ENCODE results near the gene MIGA1. TPM values are rescaled to one million over a fixed set of nuclear protein-coding genes. Genes with fewer than 3 reads are reported as not detected.
"Not testable (repeated sequence)": the region's sequence is repeated elsewhere in the genome, so short reads cannot be mapped to it uniquely, and the experiment has no call there.

MIGA1 gene
- total and polyA plus RNA-seq, 10 of the 15 experiments (the other 5 are each of a cell fraction or from before 2014, with no cell fraction given): 1.3 to 7.2 (median 4.2) TPM

- TF ChIP-seq ASH2L (IDR thresholded peaks at IDR 0.05; ENCODE audit: borderline replicate concordance, low read depth) (no peak), PAX8 (IDR thresholded peaks at IDR 0.05) (no peak), ELK1 (IDR thresholded peaks at IDR 0.05; ENCODE audit: low read depth, low read length) (no peak), ZBTB33 (IDR thresholded peaks at IDR 0.05) (no peak), EZH2 (IDR thresholded peaks at IDR 0.05; ENCODE audit: borderline replicate concordance, control insufficient read depth, low read depth, low read length) (no peak), SIX5 (IDR thresholded peaks at IDR 0.05; ENCODE audit: low read depth, low read length, severe bottlenecking) (no peak)
These were observed 37.4 kb upstream of the MIGA1 start (continued) for GRCh38 chr1:77742011-77742555.

- no peak for FAIRE-seq
- CTCF ChIA-PET: interaction anchor here (1.4 kb wide), 1 partner anchor 12 kb away, joined by 4 read pairs; no protein-coding TSS in a partner anchor
These were observed 34.9 kb upstream of the MIGA1 start for GRCh38 chr1:77744576-77744975.

GRCh38 chr1:77749489-77749888 is 30.0 kb upstream of the MIGA1 start:
- intact Hi-C loops (cut with micrococcal nuclease; ENCODE audit: unreplicated experiment); in situ Hi-C loops (cut with MboI); H3K4me2 ChIP-seq (ENCODE audit: control insufficient read depth, insufficient read depth); H3K9ac ChIP-seq (ENCODE audit: control insufficient read depth, insufficient read depth, low read length); SMC1A ChIA-PET (ENCODE audit: uncharacterized antibody, unreplicated experiment); H3K36me3 ChIP-seq (ENCODE audit: control insufficient read depth in 2 of 2, insufficient read depth in 2 of 2, low read length in 1 of 2); POLR2A ChIA-PET; RAD21 ChIA-PET (ENCODE audit: unreplicated experiment); H3K27ac ChIP-seq (ENCODE audit: control insufficient read depth, insufficient read depth); DNase-seq (ENCODE audit: low read depth, low spot score); BruUV-seq (replicated peaks); H4K20me1 ChIP-seq (ENCODE audit: control insufficient read depth, insufficient read depth); ATAC-seq; H2AFZ ChIP-seq (ENCODE audit: control insufficient read depth, low read depth, low read length); H3K27me3 ChIP-seq (replicated peaks in 1 of 2; ENCODE audit: control insufficient read depth in 2 of 2, insufficient read depth in 2 of 2, low read length in 1 of 2); H3K4me3 ChIP-seq; H3K9me3 ChIP-seq (replicated peaks; ENCODE audit: control insufficient read depth, insufficient read depth, low read length); FAIRE-seq; H3K4me1 ChIP-seq (ENCODE audit: control insufficient read depth, insufficient read depth, low read length): not testable (repeated sequence)
- CTCF ChIA-PET: interaction anchor here (0.9 to 1.3 kb wide), 2 partner anchors 34 to 229 kb away, joined by 3 read pairs; partner anchors contain the start of gene FUBP1
- peaks cover 42% of the 10 kb centered on the region for H3K79me2 ChIP-seq (ENCODE audit: control insufficient read depth, insufficient read depth, low read length)
- 98% methylated on average over 4 of the region's 4 CpGs for WGBS (ENCODE audit: insufficient coverage, insufficient replicate concordance, low lambda C conversion rate, missing lambda C conversion rate)

More at GRCh38 chr1:77744576-77744975, 34.9 kb upstream of the MIGA1 start:
- Histone ChIP-seq H3K4me1 (ENCODE audit: control insufficient read depth, insufficient read depth, low read length) (no peaks in the 10 kb centered on the region), H3K27me3 (replicated peaks in 1 of 2; ENCODE audit: control insufficient read depth in 2 of 2, insufficient read depth in 2 of 2, low read length in 1 of 2) (no peaks in the 10 kb centered on the region), H3K4me2 (ENCODE audit: control insufficient read depth, insufficient read depth) (no peak overlapping the region), H3K79me2 (ENCODE audit: control insufficient read depth, insufficient read depth, low read length) (peaks cover 19% of the 10 kb centered on the region), H3K36me3 (ENCODE audit: control insufficient read depth in 2 of 2, insufficient read depth in 2 of 2, low read length in 1 of 2) (peaks cover 0 to 3% of the 10 kb centered on the region in 2 experiments; a peak in 2 of 4 replicates), H3K27ac (ENCODE audit: control insufficient read depth, insufficient read depth) (no peak overlapping the region), H3K9ac (ENCODE audit: control insufficient read depth, insufficient read depth, low read length) (no peak overlapping the region), H2AFZ (ENCODE audit: control insufficient read depth, low read depth, low read length) (no peak overlapping the region), H3K4me3 (no peak overlapping the region), H3K9me3 (replicated peaks; ENCODE audit: control insufficient read depth, insufficient read depth, low read length) (no peaks in the 10 kb centered on the region), H4K20me1 (ENCODE audit: control insufficient read depth, insufficient read depth) (no peaks in the 10 kb centered on the region)
- TF ChIP-seq SMARCA5 (IDR thresholded peaks at IDR 0.05) (no peak), BHLHE40 (IDR thresholded peaks at IDR 0.05; ENCODE audit: borderline replicate concordance in 1 of 2, low read depth in 2 of 2, low read length in 1 of 2) (peak in 1 of 2 experiments; percentile 64; a peak in 2 of 4 replicates)
- in situ Hi-C loops (cut with MboI): no loop called here
- DNase-seq (ENCODE audit: low read depth, low spot score) (no peak), ATAC-seq (peak; percentile 42; the same call in 1 of the 3 replicates)
- intact Hi-C loops (cut with micrococcal nuclease; ENCODE audit: unreplicated experiment): no loop called here
- ChIA-PET POLR2A (no interaction called here), RAD21 (ENCODE audit: unreplicated experiment) (no interaction called here), SMC1A (ENCODE audit: uncharacterized antibody, unreplicated experiment) (no interaction called here)
- BruUV-seq (replicated peaks): no TSS peak
- 69% methylated on average over 7 of the region's 7 CpGs for WGBS (ENCODE audit: insufficient coverage, insufficient replicate concordance, low lambda C conversion rate, missing lambda C conversion rate)

Data from GM12878 (cell line).